HG03045 (cell line): ENCODE results near the gene IFNAR2.

Experiments used
- ATAC-seq: cut with Tn5 transposase; IDR thresholded peaks from one replicate; pipeline ENCODE4 v1.9.1; 2021; ENCODE audit warnings: mild to moderate bottlenecking, moderate library complexity; ENCODE audit not compliant: unreplicated experiment

Gene IFNAR2

GRCh38 chr21:33229784-33230544 is at the start of gene IFNAR2:
IFNAR2 (plus strand) TSS chr21:33229938; CDS start chr21:33241923, 11,985 bp downstream.
- peak; percentile 81 for ATAC-seq

GRCh38 chr21:33185852-33186251 is 43.9 kb upstream of the IFNAR2 start:
- no peak for ATAC-seq

GRCh38 chr21:33187276-33187675 is 42.5 kb upstream of the IFNAR2 start:
- ATAC-seq, result no peak

GRCh38 chr21:33189237-33189636 is 40.5 kb upstream of the IFNAR2 start:
- no peak for ATAC-seq

- ATAC-seq, result no peak
Measured at GRCh38 chr21:33189824-33190223, 39.9 kb upstream of the IFNAR2 start.

- ATAC-seq, result no peak
Measured at GRCh38 chr21:33196941-33197374, 32.8 kb upstream of the IFNAR2 start.

GRCh38 chr21:33197496-33197895 is 32.2 kb upstream of the IFNAR2 start:
- no peak for ATAC-seq

GRCh38 chr21:33198346-33199099 is 31.2 kb upstream of the IFNAR2 start:
- ATAC-seq, result no peak

- no peak for ATAC-seq
Measured at GRCh38 chr21:33199100-33199464, 30.7 kb upstream of the IFNAR2 start.

GRCh38 chr21:33199516-33200217 is 30.1 kb upstream of the IFNAR2 start:
- peak; percentile 74 for ATAC-seq

GRCh38 chr21:33201956-33202355 is 27.8 kb upstream of the IFNAR2 start:
- ATAC-seq, result no peak

GRCh38 chr21:33202464-33203363 is 27.0 kb upstream of the IFNAR2 start:
- no peak for ATAC-seq

- ATAC-seq, result no peak
Measured at GRCh38 chr21:33203371-33203724, 26.4 kb upstream of the IFNAR2 start.

GRCh38 chr21:33205476-33205875 is 24.3 kb upstream of the IFNAR2 start:
- no peak for ATAC-seq

- ATAC-seq, result no peak
Measured at GRCh38 chr21:33206771-33207281, 22.9 kb upstream of the IFNAR2 start.

GRCh38 chr21:33207449-33208149 is 22.1 kb upstream of the IFNAR2 start:
- ATAC-seq, result no peak

GRCh38 chr21:33208534-33208933 is 21.2 kb upstream of the IFNAR2 start:
- no peak for ATAC-seq

- ATAC-seq, result no peak
Measured at GRCh38 chr21:33211305-33211704, 18.4 kb upstream of the IFNAR2 start.

GRCh38 chr21:33211732-33212131 is 18.0 kb upstream of the IFNAR2 start:
- ATAC-seq, result no peak
